GM23338 (cell line): ENCODE results near the gene GADD45B. TPM values are rescaled to one million over a fixed set of nuclear protein-coding genes. Genes with fewer than 3 reads are reported as not detected.

ENCODE experiments used
- microRNA-seq: library from miRNA; unstranded; fragments of <30 nt; microRNA quantifications from one replicate; pipeline ENCODE4, GENCODE V29; 2017
- polyA plus RNA-seq: library from polyadenylated mRNA; unstranded; fragments of >200 nt; fragmentation: Nextera tagmentation; extraction: Ambion mirVana; gene quantifications from 2 replicates; pipeline ENCODE4 v1.2.1, GENCODE V29; 2016
- small RNA-seq: library from RNA; depleted of rRNA; stranded (forward); fragments of <200 nt; gene quantifications from one replicate; pipeline ENCODE3, GENCODE V24; 2014; ENCODE audit warnings: low replicate concordance
- total RNA-seq: library from RNA; depleted of rRNA; stranded (reverse); fragments of >200 nt; shearing (Covaris generic); gene quantifications from 2 replicates; pipeline ENCODE4 v1.2.3, GENCODE V29; 2014; rRNA removed

Gene GADD45B
- total and polyA plus RNA-seq, 2 experiments from 2014 or later: 12.3 to 16.6 TPM

Small RNAs within 50 kb of the gene (microRNA-seq; reads per million reads assigned to microRNA genes)
- 0.66 reads per million for gene MIR7108

Small RNAs within 50 kb of the gene (small RNA-seq; reads per million reads assigned to genes)
- gene RNU6-993P: not detected

Other genes starting within 250 kb of the GADD45B start
- 175 and 210 TPM in 2 replicates for gene PLEKHJ1, start 239.8 kb upstream of the GADD45B start, total RNA-seq
- 142 and 146 TPM in 2 replicates for gene PLEKHJ1, start 239.8 kb upstream of the GADD45B start, polyA plus RNA-seq
- 79.1 and 128 TPM in 2 replicates for gene SF3A2, start 239.3 kb upstream of the GADD45B start, total RNA-seq
- gene SF3A2, start 239.3 kb upstream of the GADD45B start, polyA plus RNA-seq: 67.7 and 76.0 TPM in 2 replicates
- 2.6 and 6.8 TPM in 2 replicates for gene AMH, start 226.8 kb upstream of the GADD45B start, total RNA-seq
- 1.4 and 1.9 TPM in 2 replicates for gene AMH, start 226.8 kb upstream of the GADD45B start, polyA plus RNA-seq
- gene JSRP1, start 219.7 kb upstream of the GADD45B start, total RNA-seq: 2.4 and 4.5 TPM in 2 replicates
- gene JSRP1, start 219.7 kb upstream of the GADD45B start, polyA plus RNA-seq: 3.1 and 3.7 TPM in 2 replicates
- gene PEAK3, start 194.0 kb upstream of the GADD45B start, total RNA-seq: not detected in 2 replicates
- not detected in 2 replicates for gene PEAK3, start 194.0 kb upstream of the GADD45B start, polyA plus RNA-seq
- 0.45 and 1.9 TPM in 2 replicates for gene LINGO3, start 168.0 kb upstream of the GADD45B start, total RNA-seq
- gene LINGO3, start 168.0 kb upstream of the GADD45B start, polyA plus RNA-seq: 0.29 and 0.40 TPM in 2 replicates
- 197 and 299 TPM in 2 replicates for gene LSM7, start 147.5 kb upstream of the GADD45B start, total RNA-seq
- 409 and 434 TPM in 2 replicates for gene LSM7, start 147.5 kb upstream of the GADD45B start, polyA plus RNA-seq
- 51.0 and 53.3 TPM in 2 replicates for gene SPPL2B, start 147.4 kb upstream of the GADD45B start, total RNA-seq
- 21.1 and 23.5 TPM in 2 replicates for gene SPPL2B, start 147.4 kb upstream of the GADD45B start, polyA plus RNA-seq
- 0.16 and 0.28 TPM in 2 replicates for gene TMPRSS9, start 115.9 kb upstream of the GADD45B start, total RNA-seq
- 0.05 and 0.38 TPM in 2 replicates for gene TMPRSS9, start 115.9 kb upstream of the GADD45B start, polyA plus RNA-seq
- gene TIMM13, start 48.5 kb upstream of the GADD45B start, total RNA-seq: 118 and 140 TPM in 2 replicates
- gene TIMM13, start 48.5 kb upstream of the GADD45B start, polyA plus RNA-seq: 347 TPM in 2 replicates
- gene LMNB2, start 19.2 kb upstream of the GADD45B start, total RNA-seq: 190 and 255 TPM in 2 replicates
- gene LMNB2, start 19.2 kb upstream of the GADD45B start, polyA plus RNA-seq: 40.1 and 40.9 TPM in 2 replicates
- 5.4 and 8.3 TPM in 2 replicates for gene GNG7, start 226.6 kb downstream of the GADD45B start, total RNA-seq
- 5.1 and 5.8 TPM in 2 replicates for gene GNG7, start 226.6 kb downstream of the GADD45B start, polyA plus RNA-seq
- gene DIRAS1, start 245.2 kb downstream of the GADD45B start, total RNA-seq: 17.1 and 18.6 TPM in 2 replicates
- 2.8 and 3.8 TPM in 2 replicates for gene DIRAS1, start 245.2 kb downstream of the GADD45B start, polyA plus RNA-seq